Measurements from ENCODE around the gene CR1.
"Not testable (repeated sequence)": the region's sequence is repeated elsewhere in the genome, so short reads cannot be mapped to it uniquely, and the experiment has no call there.

CR1 gene

GRCh38 chr1:207502726-207503125 lies 6.8 kb downstream of the CR1 start:
- DNase-seq (ENCODE audit: low read depth in 1 of 2, low spot score in 1 of 2) = no peak

- no peak for DNase-seq (ENCODE audit: low read depth in 1 of 2, low spot score in 1 of 2)
Observed at GRCh38 chr1:207503950-207504349, 8.0 kb downstream of the CR1 start.

- DNase-seq (ENCODE audit: low read depth in 1 of 2, low spot score in 1 of 2) = no peak
Observed at GRCh38 chr1:207504438-207504837, 8.5 kb downstream of the CR1 start.

GRCh38 chr1:207510444-207510843 lies 14.5 kb downstream of the CR1 start:
- DNase-seq (ENCODE audit: low read depth in 1 of 2, low spot score in 1 of 2) = no peak

- DNase-seq (ENCODE audit: low read depth in 1 of 2, low spot score in 1 of 2) = no peak
Observed at GRCh38 chr1:207514890-207515289, 18.9 kb downstream of the CR1 start.

- no peak for DNase-seq (ENCODE audit: low read depth in 1 of 2, low spot score in 1 of 2)
Observed at GRCh38 chr1:207516729-207517128, 20.8 kb downstream of the CR1 start.

- DNase-seq (ENCODE audit: low read depth in 1 of 2, low spot score in 1 of 2) = no peak
Observed at GRCh38 chr1:207518608-207519236, 22.8 kb downstream of the CR1 start.

- no peak for DNase-seq (ENCODE audit: low read depth in 1 of 2, low spot score in 1 of 2)
Observed at GRCh38 chr1:207519505-207520399, 23.8 kb downstream of the CR1 start.

- DNase-seq (ENCODE audit: low read depth in 1 of 2, low spot score in 1 of 2) = not testable (repeated sequence)
Observed at GRCh38 chr1:207520400-207521345, 24.7 kb downstream of the CR1 start.

- not testable (repeated sequence) for DNase-seq (ENCODE audit: low read depth in 1 of 2, low spot score in 1 of 2)
Observed at GRCh38 chr1:207525239-207525638, 29.3 kb downstream of the CR1 start.

GRCh38 chr1:207528401-207528800 lies 32.4 kb downstream of the CR1 start:
- not testable (repeated sequence) for DNase-seq (ENCODE audit: low read depth in 1 of 2, low spot score in 1 of 2)

GRCh38 chr1:207536263-207536662 lies 40.3 kb downstream of the CR1 start:
- DNase-seq (ENCODE audit: low read depth in 1 of 2, low spot score in 1 of 2) = not testable (repeated sequence)

GRCh38 chr1:207546677-207547357 lies 50.9 kb downstream of the CR1 start:
- not testable (repeated sequence) for DNase-seq (ENCODE audit: low read depth in 1 of 2, low spot score in 1 of 2)

- not testable (repeated sequence) for DNase-seq (ENCODE audit: low read depth in 1 of 2, low spot score in 1 of 2)
Observed at GRCh38 chr1:207554823-207555222, 58.9 kb downstream of the CR1 start.

- no peak for DNase-seq (ENCODE audit: low read depth in 1 of 2, low spot score in 1 of 2)
Observed at GRCh38 chr1:207565546-207566468, 69.8 kb downstream of the CR1 start.

GRCh38 chr1:207571926-207572325 lies 76.0 kb downstream of the CR1 start:
- not testable (repeated sequence) for DNase-seq (ENCODE audit: low read depth in 1 of 2, low spot score in 1 of 2)

GRCh38 chr1:207573074-207573473 lies 77.1 kb downstream of the CR1 start:
- not testable (repeated sequence) for DNase-seq (ENCODE audit: low read depth in 1 of 2, low spot score in 1 of 2)

GRCh38 chr1:207575381-207575780 lies 79.4 kb downstream of the CR1 start:
- DNase-seq (ENCODE audit: low read depth in 1 of 2, low spot score in 1 of 2) = not testable (repeated sequence)

- no peak for DNase-seq (ENCODE audit: low read depth in 1 of 2, low spot score in 1 of 2)
Observed at GRCh38 chr1:207578796-207579435, 83.0 kb downstream of the CR1 start.
